Measurements from ENCODE around the gene AURKAIP1.

- TF ChIP-seq, protein P1, sequence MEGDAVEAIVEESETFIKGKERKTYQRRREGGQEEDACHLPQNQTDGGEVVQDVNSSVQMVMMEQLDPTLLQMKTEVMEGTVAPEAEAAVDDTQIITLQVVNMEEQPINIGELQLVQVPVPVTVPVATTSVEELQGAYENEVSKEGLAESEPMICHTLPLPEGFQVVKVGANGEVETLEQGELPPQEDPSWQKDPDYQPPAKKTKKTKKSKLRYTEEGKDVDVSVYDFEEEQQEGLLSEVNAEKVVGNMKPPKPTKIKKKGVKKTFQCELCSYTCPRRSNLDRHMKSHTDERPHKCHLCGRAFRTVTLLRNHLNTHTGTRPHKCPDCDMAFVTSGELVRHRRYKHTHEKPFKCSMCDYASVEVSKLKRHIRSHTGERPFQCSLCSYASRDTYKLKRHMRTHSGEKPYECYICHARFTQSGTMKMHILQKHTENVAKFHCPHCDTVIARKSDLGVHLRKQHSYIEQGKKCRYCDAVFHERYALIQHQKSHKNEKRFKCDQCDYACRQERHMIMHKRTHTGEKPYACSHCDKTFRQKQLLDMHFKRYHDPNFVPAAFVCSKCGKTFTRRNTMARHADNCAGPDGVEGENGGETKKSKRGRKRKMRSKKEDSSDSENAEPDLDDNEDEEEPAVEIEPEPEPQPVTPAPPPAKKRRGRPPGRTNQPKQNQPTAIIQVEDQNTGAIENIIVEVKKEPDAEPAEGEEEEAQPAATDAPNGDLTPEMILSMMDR (IDR thresholded peaks at IDR 0.05) = no peak
- TF ChIP-seq POLR2A (IDR thresholded peaks at IDR 0.05) = no peak
These were observed 27.9 kb downstream of the AURKAIP1 start for GRCh38 chr1:1347026-1347595.
